ENCODE measurements around the gene DNAJC3.
"Not testable (repeated sequence)": the region's sequence is repeated elsewhere in the genome, so short reads cannot be mapped to it uniquely, and the experiment has no call there.

Gene DNAJC3

DNA sequence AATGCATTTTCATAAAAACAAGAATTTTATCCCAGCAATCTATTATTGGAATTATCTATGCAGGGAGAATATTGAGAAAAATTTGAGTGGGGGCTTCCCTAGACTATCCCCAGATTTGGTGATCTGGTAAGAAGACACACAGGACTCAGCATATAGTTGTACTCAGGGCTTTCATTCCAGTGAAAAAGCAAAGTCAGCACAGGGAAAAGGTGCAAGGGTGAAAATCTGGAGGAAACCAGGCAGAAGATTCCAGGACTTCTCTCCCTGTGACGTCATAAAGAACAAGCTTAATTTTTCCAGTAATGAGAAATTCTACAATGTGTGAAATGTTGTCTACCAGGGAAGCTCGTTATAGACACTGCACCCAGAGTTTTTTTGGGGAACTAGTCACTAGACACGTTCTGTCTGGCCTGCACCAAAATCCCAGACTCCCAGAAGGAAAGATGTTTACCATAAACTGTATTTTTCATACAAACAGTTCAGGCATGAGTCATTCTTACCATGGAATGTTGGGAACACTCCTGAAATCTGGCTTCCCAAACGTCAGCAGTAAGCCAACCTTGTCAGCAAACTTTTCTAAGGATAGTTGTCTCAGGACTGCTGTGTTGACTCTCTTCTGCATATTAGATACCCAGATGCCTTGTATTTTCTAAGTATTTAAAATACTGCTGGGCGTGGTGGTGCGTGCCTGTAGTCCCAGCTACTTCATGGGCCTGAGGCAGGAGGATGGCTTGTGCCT lies 107.4 kb downstream of the DNAJC3 start:
- no peak for DNase-seq

DNA sequence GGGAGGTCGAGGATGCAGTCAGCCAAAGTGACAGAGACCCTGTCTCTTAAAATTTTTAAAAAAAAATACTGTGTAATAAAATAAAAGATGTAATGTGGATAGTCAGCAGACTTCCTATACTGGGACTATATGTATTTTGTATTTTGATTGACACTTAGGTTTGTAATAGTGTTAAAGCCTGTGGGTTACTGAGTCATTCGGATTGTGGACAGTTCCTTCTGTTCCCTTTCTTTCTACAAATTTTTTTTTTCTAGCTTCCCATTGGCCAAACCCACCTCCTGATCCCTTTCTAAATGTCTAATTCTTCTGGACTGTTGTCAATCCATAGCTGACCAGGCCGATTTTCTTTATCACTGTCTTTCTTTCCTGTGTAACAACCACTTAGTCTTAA lies 108.0 kb downstream of the DNAJC3 start:
- no peak for DNase-seq

DNA sequence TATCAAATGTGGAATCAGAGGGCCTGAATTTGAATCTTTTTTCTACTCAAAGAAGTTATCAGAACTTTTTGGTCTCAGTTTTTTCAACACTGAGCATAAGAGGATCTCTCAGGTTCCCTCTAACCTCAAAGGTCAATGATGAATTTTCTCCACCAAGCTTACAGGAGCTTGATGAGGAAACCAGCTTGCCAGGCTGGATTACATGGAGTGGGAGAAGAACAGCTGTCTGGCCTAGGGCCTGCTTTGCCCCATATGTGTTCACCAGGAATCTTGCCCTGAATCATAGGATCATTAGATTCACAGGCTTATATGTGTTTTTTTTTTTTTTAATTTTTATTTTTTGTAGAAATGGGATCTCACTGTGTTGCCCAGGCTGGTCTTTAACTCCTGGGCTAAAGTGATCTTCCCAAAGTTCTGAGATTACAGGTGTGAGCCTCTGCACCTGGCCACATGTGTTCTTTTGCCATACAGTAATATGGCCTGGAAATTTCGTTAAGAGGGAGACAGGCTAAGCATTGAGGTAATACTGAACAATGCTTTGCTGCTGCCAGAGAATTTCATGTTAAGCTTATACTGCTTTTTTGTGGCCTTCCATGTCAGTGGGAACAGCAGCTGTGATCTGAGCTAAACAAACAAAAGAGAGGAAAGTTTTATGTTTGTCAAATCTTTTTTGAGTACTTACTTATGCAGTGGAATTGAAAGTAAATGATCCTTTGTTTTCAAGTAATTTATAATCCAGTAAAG lies 110.6 kb downstream of the DNAJC3 start:
- peak in 1 of 2 experiments; percentile 23 for DNase-seq

DNA sequence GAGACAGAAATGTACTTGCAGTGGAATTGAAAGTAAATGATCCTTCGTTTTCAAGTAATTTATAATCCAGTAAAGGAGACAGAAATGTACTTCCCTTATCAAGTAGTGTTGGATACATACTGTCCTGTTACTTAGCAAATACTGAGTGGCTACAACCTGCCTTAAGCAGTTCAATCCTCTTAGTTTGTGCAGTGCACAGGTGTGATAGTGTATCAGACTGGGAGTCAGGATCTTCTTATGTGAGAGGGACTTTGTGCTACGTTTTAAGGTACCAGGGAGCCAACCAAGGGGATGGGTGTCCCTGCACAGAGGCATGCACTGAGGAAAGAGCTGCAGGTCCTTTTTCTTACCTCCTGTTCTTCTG lies 111.1 kb downstream of the DNAJC3 start:
- DNase-seq: no peak

DNA sequence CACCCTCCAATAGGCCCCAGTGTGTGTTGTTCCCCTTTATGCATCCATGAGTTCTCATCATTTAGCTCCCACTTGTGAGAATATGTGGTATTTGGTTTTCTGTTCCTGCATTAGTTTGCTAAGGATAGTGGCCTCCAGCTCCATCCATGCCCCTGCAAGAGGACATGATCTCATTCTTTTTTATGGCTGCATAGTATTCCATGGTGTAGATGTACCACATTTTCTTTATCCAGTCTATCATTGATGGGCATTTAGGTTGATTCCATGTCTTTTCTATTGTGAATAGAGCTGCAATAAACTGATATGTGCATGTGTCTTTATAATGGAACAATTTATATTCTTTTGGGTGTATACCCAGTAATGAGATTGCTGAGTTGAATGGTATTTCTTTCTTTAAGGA lies 112.4 kb downstream of the DNAJC3 start:
- DNase-seq: not testable (repeated sequence)

DNA sequence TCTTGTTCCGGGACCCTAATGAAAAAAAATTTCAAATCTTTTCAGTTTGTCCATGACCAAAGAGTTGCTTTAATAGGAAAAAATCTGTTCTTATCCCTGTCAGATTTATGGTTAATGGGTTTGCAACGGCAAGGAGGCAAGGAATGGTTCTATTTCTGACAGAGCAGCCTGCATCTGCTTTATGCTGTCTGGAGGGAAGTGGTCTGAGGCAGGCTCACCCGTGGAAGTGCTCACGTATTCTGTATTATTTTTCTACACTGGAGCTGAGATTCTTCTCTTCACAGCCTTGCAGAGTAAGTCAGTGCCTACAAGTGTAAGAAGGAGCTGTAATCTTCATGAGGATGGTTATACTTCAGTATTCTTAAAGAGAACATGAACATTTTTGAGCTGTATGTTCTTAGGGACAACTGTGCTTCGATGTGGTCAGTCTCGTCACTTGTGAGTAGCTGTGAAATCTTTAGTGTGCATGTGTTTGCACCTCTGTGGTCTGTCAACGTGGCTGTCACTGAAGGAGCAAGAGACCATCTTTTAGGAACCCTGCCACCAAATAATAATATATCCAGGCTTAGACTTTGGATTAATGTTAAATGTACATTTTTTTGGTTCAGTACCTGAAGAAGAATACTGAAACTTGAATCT lies 114.3 kb downstream of the DNAJC3 start:
- DNase-seq: no peak

DNA sequence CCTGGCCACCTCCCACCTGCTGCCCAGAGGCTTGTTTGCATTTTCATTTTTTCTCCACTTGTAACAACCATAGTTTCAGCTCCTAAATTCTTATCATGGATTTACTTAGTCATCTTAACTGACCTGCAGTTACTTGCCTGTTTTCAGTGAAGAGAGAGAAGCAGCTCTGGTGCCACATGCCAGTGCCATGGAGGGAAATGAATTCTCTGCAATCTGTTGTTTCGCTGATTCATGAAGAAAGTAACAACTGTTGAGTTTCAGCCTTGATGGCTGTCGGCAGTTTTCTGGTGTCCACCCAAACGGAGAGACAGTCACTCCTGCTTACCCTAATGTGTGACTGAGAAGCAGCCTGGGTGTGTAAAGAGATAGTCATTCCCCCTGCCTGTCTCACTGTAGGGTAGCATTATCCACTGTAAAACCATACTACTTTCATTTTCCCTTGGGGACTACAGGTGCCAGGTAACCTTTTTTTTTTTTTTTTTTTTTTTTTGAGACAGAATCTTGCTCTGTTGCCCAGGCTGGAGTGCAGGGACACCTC lies 116.1 kb downstream of the DNAJC3 start:
- no peak for DNase-seq

DNA sequence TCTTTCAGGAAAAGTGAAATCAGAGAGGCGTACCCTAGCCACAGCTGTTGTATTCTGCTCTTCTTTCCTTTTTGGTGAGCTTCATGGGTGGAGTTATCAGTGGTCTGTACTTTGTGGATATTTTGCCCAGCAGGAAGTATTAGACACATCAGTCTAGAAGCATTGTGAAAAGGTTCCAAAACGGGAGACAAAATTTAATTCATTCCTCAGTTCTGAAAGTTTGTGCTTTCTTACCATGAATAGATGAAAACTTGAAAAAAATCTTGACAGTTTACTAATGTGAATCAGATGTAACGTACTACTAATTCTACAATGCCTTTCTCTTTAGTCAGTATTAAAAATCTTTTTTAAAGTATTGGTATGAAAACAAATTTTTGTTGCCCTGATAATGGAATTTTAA lies 116.8 kb downstream of the DNAJC3 start:
- DNase-seq: no peak

DNA sequence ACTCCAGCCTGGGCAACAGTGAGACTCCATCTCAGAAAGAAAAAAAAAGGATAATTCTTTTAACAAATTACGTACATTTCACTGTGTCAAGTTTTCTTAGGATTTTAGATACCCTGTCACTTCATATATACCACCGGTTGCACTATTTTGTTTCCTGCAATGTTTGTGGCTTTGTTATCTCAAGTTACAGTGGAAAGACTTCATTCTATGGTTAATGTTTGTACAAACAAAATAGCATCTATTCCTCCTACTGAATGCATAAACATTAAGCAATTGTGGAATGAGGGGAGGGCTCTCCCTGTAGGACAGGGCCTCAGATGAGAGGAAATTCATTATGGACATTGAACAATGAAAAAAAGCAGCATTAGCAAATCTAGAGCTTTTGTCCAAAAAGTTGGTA lies 120.1 kb downstream of the DNAJC3 start:
- DNase-seq: no peak

DNA sequence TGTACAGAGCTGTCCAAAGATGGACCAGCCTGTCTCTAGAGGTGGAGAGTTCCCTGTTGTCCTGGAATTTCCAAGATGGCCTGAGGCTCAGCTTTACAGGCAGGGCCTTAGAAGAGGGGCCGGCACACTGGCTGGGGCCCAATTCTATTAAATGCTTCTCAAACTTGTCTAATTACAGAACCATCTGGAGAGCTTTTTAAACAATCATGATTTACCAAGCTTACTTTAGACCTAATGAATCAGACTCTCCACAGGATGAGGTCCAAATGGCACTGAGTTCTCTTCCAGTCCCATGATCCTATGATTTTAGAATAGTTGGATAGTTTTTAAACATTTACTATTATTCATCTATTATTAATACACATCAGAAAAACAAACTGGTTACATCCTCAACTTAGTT lies 123.5 kb downstream of the DNAJC3 start:
- DNase-seq: peak in 1 of 2 experiments; percentile 14

DNA sequence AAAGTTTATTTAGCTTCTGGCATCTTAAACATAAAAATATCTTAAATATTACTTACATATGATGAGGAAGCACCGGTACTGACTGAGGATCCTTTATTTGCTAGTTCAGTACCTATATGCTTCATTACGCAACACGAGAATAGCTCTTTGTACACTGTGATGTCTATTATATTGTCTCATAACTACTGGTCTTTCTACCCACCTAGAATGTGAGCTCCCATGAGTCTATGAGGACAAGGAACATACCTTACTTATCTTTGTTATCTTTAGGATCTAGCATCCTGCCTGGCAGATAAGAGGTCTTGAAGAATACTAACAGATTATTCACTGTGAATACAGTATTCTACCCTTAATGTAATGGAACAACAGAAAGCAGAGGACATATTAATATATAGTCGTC lies 124.9 kb downstream of the DNAJC3 start:
- DNase-seq: no peak

DNA sequence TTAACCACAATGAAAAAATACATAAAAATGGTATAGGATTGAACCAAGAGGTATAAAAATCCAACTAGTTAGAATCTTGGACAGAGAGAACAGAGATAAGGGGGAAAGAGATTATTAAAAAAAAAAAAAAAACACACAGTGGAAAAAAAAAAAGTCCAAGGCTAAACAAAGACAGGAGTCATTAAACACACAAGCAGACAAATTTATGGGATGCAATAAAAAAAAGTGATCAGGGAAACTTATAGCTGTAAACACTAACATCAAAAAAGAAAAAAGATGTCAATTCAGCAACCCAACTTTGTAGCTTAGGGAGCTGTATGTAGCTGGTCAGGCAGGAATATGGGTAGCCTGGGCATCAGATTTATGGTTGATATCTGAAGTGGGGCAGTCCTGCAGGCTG lies 129.0 kb downstream of the DNAJC3 start:
- no peak for DNase-seq

DNA sequence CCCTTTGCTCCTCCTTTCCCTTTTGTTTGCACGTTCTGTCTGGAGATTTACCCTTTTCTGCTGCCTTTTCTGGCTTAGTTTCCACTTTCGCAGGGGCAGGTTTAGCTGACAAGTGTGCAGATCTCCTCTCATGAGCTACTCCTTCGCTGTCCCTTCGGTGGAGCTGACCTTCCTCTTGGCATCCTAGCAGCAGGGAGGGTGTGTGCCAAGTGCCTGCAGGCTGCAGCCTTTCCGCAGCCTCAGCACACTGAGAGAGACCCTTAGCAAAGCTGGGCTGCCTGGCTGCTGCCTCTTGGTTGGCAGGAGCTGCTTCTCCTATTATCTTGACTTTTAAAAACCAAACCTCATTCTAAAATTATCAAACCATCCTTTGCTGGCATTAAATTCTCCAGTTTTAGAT lies 132.5 kb downstream of the DNAJC3 start:
- DNase-seq: no peak

DNA sequence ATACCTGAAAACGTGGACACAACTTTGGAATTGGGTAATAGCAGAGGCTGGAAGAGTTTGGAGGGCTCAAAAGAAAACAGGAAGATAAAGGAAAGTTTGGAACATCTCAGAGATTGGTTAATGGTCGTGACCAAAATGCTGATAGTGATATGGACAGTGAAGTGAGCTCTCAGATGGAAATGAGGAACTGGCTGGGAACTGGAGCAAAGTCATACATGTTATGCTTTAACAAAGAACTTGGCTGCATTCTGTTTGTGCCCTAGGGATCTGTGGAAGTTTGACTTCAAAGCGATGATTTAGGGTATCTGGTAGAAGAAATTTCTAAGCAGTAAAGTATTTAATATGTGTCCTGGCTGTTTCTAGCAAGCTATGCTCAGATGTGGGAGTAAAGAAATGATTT lies 136.2 kb downstream of the DNAJC3 start:
- no peak for DNase-seq

DNA sequence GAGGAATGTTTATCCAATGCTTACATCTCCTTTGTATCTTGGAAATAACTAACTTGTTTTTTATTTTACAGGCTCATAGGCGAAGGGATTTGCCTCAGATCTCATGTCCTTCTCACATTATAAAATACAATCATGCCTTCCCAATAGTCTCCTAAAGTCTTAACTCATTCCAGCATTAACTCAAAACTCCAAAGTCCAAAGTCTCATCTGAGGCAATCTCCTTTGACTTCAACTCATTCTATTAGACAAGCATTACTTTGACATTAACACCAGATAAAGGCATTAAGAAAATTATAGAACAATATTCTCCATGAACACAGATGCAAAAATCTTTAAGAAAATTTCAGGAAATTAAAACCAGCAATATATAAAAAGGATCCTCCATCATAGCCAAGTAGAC lies 137.6 kb downstream of the DNAJC3 start:
- no peak for DNase-seq

DNA sequence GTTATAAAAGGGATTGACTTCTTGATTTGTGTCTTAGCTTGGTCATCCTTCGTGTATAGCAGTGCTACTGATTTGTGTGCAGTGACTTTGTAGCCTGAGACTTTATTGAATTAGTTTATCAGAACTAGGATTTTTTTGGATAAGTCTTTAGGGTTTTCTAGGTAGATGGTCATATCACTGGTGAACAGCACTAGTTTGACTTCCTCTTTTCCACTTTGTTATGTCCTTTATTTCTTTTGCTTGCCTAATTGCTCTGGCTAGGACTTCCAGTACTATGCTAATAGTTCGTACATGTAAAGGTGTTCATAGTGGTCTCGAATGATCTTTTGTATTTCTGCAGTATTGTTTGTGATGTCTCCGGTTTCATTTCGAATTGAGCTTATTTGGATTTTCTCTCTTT lies 145.4 kb downstream of the DNAJC3 start:
- DNase-seq: no peak

DNA sequence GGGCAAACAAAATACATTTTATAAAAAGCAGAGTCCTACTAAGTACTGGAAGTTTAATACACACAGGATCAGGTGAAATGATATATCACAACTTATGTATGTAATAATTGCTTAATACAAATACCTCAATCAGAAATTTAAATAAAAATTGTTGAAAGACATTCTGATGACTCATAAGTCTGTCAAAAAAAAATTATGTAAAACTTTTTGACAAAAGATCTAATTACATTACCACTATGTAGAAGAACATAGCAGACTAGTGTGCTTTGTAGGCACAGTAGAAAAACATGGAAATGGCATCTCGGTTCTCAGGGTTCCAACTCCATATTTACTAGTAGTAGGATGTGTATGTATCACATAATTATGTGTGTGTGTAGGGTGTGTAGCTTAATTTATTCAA lies 156.2 kb downstream of the DNAJC3 start:
- DNase-seq: no peak

DNA sequence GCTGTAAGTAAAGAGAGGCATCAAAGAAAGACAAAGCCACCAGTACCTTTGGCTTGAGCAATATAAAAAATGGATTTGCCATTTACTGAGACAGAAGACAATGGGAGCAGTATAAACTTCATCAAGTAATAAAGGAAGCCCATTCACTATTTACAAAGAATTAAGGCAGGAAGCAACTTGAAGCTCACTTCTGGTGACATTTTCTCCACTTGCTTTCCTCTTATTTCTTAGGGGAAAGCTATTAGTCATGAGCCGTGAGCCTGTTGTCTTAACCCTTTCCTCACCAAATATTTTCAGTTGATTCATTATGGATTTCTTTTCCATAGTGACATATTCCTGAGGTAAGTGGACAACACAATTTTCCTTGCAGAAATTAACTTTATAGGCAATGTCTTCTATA lies 156.8 kb downstream of the DNAJC3 start:
- no peak for DNase-seq

DNA sequence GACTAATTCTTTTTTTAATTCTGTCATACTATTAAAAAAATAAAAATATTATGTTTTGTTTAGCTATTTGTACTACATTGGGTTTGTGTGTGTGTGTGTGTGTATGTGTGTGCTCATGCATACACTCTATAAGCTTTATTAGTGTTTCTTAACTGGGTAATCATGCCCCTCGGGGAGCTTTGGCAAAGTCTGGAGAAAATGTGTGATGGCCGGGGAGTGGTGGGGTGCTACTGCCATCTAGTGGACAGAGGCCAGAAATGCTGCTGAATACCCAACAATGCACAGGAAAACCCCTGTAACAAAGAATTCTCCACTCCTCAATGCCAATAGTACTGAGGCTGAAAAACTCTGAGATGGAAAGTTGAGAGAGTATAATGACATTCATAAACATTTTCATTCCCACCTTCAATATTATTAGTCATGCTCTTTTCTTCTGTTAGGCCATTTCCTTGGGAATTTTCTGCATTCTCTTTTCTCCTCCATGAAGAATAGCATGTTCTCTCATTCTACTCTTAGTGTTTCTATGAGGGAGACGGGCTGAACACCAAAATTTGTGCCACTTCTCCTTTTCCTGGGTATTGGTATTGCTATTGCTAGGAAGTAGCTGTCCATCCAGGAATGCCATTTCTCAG lies 157.3 kb downstream of the DNAJC3 start:
- peak; percentile 47 to 72 for DNase-seq

DNA sequence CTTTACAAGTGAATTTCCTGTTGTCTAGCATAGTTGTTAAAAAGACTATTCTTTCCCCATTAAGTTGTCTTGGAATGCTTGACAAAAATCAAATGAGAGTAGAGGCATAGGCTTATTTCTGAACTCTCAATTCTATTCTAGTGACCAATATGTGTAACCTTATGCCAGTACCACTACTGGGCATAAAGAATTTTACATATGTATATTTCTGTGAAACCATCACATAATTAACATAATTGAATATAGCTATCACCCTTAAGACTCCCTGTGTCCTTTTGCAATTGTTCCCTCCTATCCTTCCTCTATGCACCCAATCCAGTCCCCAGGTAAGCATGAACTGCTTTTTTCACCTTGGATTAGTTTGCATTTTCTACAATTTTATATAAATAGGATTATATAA lies 165.0 kb downstream of the DNAJC3 start:
- DNase-seq: no peak

DNA sequence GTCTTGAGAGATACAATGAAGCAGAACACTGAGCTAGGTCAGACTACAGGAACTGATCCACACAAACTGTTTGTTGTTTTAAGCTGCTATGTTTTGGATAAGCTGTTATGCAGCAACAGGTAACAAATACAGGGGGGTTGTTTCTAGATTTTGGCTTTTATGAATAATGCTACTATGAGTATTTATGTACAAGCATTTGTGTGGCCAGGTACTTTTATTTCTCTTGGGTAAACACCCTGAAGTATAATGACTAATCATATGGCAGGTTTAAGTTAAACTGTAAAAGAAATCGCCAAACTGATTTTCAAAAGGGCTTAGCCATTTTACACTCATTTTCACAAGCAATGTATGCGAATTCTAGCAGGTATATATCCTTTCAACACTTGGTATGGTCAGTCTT lies 166.0 kb downstream of the DNAJC3 start:
- no peak for DNase-seq

All from NCI-H524 (cell line).